Liver (tissue), 3 donors: ENCODE results near the gene DNAJC10.

Experiments
- CTCF ChIP-seq: fragments of 150-350 bp; IDR thresholded peaks from 2 replicates; pipeline ENCODE4 v1.5.1; 2017; ENCODE audit warnings: improper control_type of control experiment, low read depth, low read length; ENCODE audit not compliant: missing input control
- GABPA ChIP-seq, 2 donors: IDR thresholded peaks in 1 of 2; conservative IDR thresholded peaks in 1 of 2; 2 replicates each; pipeline ENCODE4 v1.6.1; 2016; ENCODE audit warnings: antibody characterized with exemption in 2 of 2, mild to moderate bottlenecking in 1 of 2, moderate library complexity in 1 of 2
- JUND ChIP-seq, 2 donors: IDR thresholded peaks; 2 replicates each; pipeline ENCODE4 v1.6.1; 2016; ENCODE audit warnings: antibody characterized with exemption in 2 of 2
- RXRA ChIP-seq, 2 donors: IDR thresholded peaks; 2 replicates each; pipeline ENCODE4 v1.6.1; 2017 to 2018; ENCODE audit warnings: antibody characterized with exemption in 2 of 2, mild to moderate bottlenecking in 1 of 2
- SP1 ChIP-seq: IDR thresholded peaks from 2 replicates; pipeline ENCODE4 v1.6.1; 2018; ENCODE audit warnings: antibody characterized with exemption, mild to moderate bottlenecking
- TAF1 ChIP-seq: conservative IDR thresholded peaks from 2 replicates; pipeline ENCODE4 v1.6.1; 2016; ENCODE audit warnings: antibody characterized with exemption, mild to moderate bottlenecking
- donor health status: healthy.
- donor health status: healthy.

- TF ChIP-seq CTCF (no peak), JUND (IDR thresholded peaks at IDR 0.05) (no peak), RXRA (IDR thresholded peaks at IDR 0.05) (no peak), TAF1 (no peak), SP1 (no peak), GABPA (IDR thresholded peaks at IDR 0.05 in 1 of 2, conservative IDR thresholded peaks at IDR 0.05 in 1 of 2) (no peak)
Observed at GRCh38 chr2:182667315-182667695, 48.8 kb upstream of the DNAJC10 start.
